ENCODE data around the gene RAB6D. TPM values are rescaled to one million over a fixed set of nuclear protein-coding genes. Genes with fewer than 3 reads are reported as not detected.
"Not testable (repeated sequence)": the region's sequence is repeated elsewhere in the genome, so short reads cannot be mapped to it uniquely, and the experiment has no call there.

Gene RAB6D
- total and polyA plus RNA-seq, 4 experiments from 2014 or later = not detected

GRCh38 chr2:131390495-131391130, 26.6 kb upstream of the RAB6D start:
- H3K9me3 ChIP-seq (ENCODE audit: control insufficient read depth in 1 of 2, low read length in 2 of 2); H3K27ac Mint-ChIP-seq; DNase-seq; H3K4me3 Mint-ChIP-seq; H3K9me3 Mint-ChIP-seq; CTCF ChIA-PET (ENCODE audit: partially characterized antibody); H3K36me3 Mint-ChIP-seq; intact Hi-C loops (cut with micrococcal nuclease); POLR2A ChIA-PET (ENCODE audit: partially characterized antibody); H3K4me3 ChIP-seq (ENCODE audit: low read length in 2 of 2); H3K4me1 Mint-ChIP-seq; H3K36me3 ChIP-seq (ENCODE audit: insufficient read depth, low read length); H3K4me1 ChIP-seq (ENCODE audit: insufficient read depth, low read length); H3K27ac ChIP-seq (ENCODE audit: low read depth, low read length); H3K27me3 ChIP-seq (ENCODE audit: insufficient read depth, low read length): not testable (repeated sequence)
- H3K27me3 Mint-ChIP-seq = peaks cover 6 to 11% of the 10 kb centered on the region in 2 donors

GRCh38 chr2:131389657-131390056, 25.7 kb upstream of the RAB6D start:
- ChIA-PET POLR2A (ENCODE audit: partially characterized antibody) (no interaction called here), CTCF (ENCODE audit: partially characterized antibody) (no interaction called here)
- Histone ChIP-seq H3K27ac (ENCODE audit: low read depth, low read length) (no peak overlapping the region), H3K27me3 (ENCODE audit: insufficient read depth, low read length) (no peaks in the 10 kb centered on the region), H3K36me3 (ENCODE audit: insufficient read depth, low read length) (no peaks in the 10 kb centered on the region), H3K4me3 (ENCODE audit: low read length in 2 of 2) (no peak overlapping the region), H3K9me3 (ENCODE audit: control insufficient read depth in 1 of 2, low read length in 2 of 2) (no peaks in the 10 kb centered on the region), H3K4me1 (ENCODE audit: insufficient read depth, low read length) (no peaks in the 10 kb centered on the region)
- Mint-ChIP-seq H3K27ac (no peak overlapping the region), H3K9me3 (no peaks in the 10 kb centered on the region), H3K36me3 (no peaks in the 10 kb centered on the region), H3K27me3 (peaks cover 6 to 11% of the 10 kb centered on the region in 2 donors), H3K4me1 (peaks cover 0 to 1% (median 0%) of the 10 kb centered on the region in 4 donors), H3K4me3 (no peak overlapping the region)
- intact Hi-C loops (cut with micrococcal nuclease) = no loop called here
- DNase-seq = no peak

DNA sequence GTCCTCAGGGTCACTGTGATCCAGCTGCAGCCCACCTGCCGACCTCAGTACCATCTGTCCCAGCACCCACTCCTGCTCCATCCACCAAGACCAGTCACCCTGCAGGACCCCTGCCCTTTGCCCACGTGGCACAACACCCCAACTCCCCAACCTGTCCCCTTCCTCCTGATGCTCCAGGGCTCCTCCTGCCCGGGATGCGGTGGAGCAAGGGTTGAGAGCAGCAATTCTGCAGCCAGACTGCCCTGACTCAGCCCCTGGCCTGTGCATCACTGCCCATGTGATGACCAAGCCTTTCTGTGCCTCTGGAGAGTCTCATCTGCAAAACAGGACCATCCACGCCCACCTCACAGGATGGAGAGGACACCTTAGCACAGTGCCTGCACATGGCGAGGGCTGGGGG, 24.9 kb upstream of the RAB6D start:
- H3K36me3 Mint-ChIP-seq; DNase-seq; H3K27ac ChIP-seq (ENCODE audit: low read depth, low read length); H3K9me3 Mint-ChIP-seq; H3K9me3 ChIP-seq (ENCODE audit: control insufficient read depth in 1 of 2, low read length in 2 of 2); H3K27me3 ChIP-seq (ENCODE audit: insufficient read depth, low read length); H3K27ac Mint-ChIP-seq; H3K4me3 Mint-ChIP-seq; H3K4me3 ChIP-seq (ENCODE audit: low read length in 2 of 2); H3K36me3 ChIP-seq (ENCODE audit: insufficient read depth, low read length); CTCF ChIA-PET (ENCODE audit: partially characterized antibody); H3K4me1 Mint-ChIP-seq; intact Hi-C loops (cut with micrococcal nuclease); POLR2A ChIA-PET (ENCODE audit: partially characterized antibody); H3K4me1 ChIP-seq (ENCODE audit: insufficient read depth, low read length): not testable (repeated sequence)
- peaks cover 6 to 11% of the 10 kb centered on the region in 2 donors for H3K27me3 Mint-ChIP-seq

GRCh38 chr2:131373111-131373510, 9.1 kb upstream of the RAB6D start:
- intact Hi-C loops (cut with micrococcal nuclease); H3K27ac Mint-ChIP-seq; DNase-seq; H3K4me1 Mint-ChIP-seq; H3K9me3 ChIP-seq (ENCODE audit: control insufficient read depth in 1 of 2, low read length in 2 of 2); POLR2A ChIA-PET (ENCODE audit: partially characterized antibody); H3K4me3 ChIP-seq (ENCODE audit: low read length in 2 of 2); H3K27me3 ChIP-seq (ENCODE audit: insufficient read depth, low read length); H3K36me3 Mint-ChIP-seq; H3K9me3 Mint-ChIP-seq; H3K27me3 Mint-ChIP-seq; H3K36me3 ChIP-seq (ENCODE audit: insufficient read depth, low read length); H3K27ac ChIP-seq (ENCODE audit: low read depth, low read length); H3K4me3 Mint-ChIP-seq; H3K4me1 ChIP-seq (ENCODE audit: insufficient read depth, low read length); CTCF ChIA-PET (ENCODE audit: partially characterized antibody): not testable (repeated sequence)

- intact Hi-C loops (cut with micrococcal nuclease) = no loop called here
- DNase-seq = no peak
- POLR2A ChIA-PET (ENCODE audit: partially characterized antibody) = no interaction called here
Measured at GRCh38 chr2:131369954-131370353, 6.0 kb upstream of the RAB6D start.

GRCh38 chr2:131368493-131369066, 4.6 kb upstream of the RAB6D start:
- H3K4me3 Mint-ChIP-seq; H3K36me3 ChIP-seq (ENCODE audit: insufficient read depth, low read length); H3K4me3 ChIP-seq (ENCODE audit: low read length in 2 of 2); H3K4me1 ChIP-seq (ENCODE audit: insufficient read depth, low read length); DNase-seq; CTCF ChIA-PET (ENCODE audit: partially characterized antibody); H3K36me3 Mint-ChIP-seq; H3K4me1 Mint-ChIP-seq; H3K27me3 ChIP-seq (ENCODE audit: insufficient read depth, low read length); POLR2A ChIA-PET (ENCODE audit: partially characterized antibody); H3K27ac ChIP-seq (ENCODE audit: low read depth, low read length); H3K9me3 Mint-ChIP-seq; intact Hi-C loops (cut with micrococcal nuclease); H3K27ac Mint-ChIP-seq; H3K9me3 ChIP-seq (ENCODE audit: control insufficient read depth in 1 of 2, low read length in 2 of 2): not testable (repeated sequence)
- peaks cover 17 to 23% of the 10 kb centered on the region in 2 donors for H3K27me3 Mint-ChIP-seq

More at GRCh38 chr2:131369954-131370353, 6.0 kb upstream of the RAB6D start:
- Mint-ChIP-seq H3K27ac (no peak overlapping the region), H3K9me3 (peaks cover 0 to 3% (median 0%) of the 10 kb centered on the region in 8 donors), H3K4me3 (no peak overlapping the region), H3K4me1 (peaks cover 0 to under 1% (median 0%) of the 10 kb centered on the region in 4 donors), H3K36me3 (no peaks in the 10 kb centered on the region), H3K27me3 (peaks cover 11 to 15% of the 10 kb centered on the region in 2 donors)
- H3K9me3 ChIP-seq (ENCODE audit: control insufficient read depth in 1 of 2, low read length in 2 of 2) = no peaks in the 10 kb centered on the region
- CTCF ChIA-PET (ENCODE audit: partially characterized antibody) = no interaction called here
- H3K4me1 ChIP-seq (ENCODE audit: insufficient read depth, low read length) = no peaks in the 10 kb centered on the region
- no peaks in the 10 kb centered on the region for H3K27me3 ChIP-seq (ENCODE audit: insufficient read depth, low read length)
- H3K36me3 ChIP-seq (ENCODE audit: insufficient read depth, low read length) = no peaks in the 10 kb centered on the region
- H3K4me3 ChIP-seq (ENCODE audit: low read length in 2 of 2) = no peak overlapping the region
- no peak overlapping the region for H3K27ac ChIP-seq (ENCODE audit: low read depth, low read length)

- Histone ChIP-seq H3K4me3 (ENCODE audit: low read length in 2 of 2) (no peak overlapping the region), H3K36me3 (ENCODE audit: insufficient read depth, low read length) (no peaks in the 10 kb centered on the region), H3K4me1 (ENCODE audit: insufficient read depth, low read length) (no peaks in the 10 kb centered on the region), H3K9me3 (ENCODE audit: control insufficient read depth in 1 of 2, low read length in 2 of 2) (no peaks in the 10 kb centered on the region), H3K27ac (ENCODE audit: low read depth, low read length) (no peak overlapping the region), H3K27me3 (ENCODE audit: insufficient read depth, low read length) (no peaks in the 10 kb centered on the region)
- no peak for DNase-seq
- no peak overlapping the region for H3K4me3 Mint-ChIP-seq
- ChIA-PET CTCF (ENCODE audit: partially characterized antibody) (no interaction called here), POLR2A (ENCODE audit: partially characterized antibody) (no interaction called here)
- H3K27me3 Mint-ChIP-seq = peaks cover 20 to 24% of the 10 kb centered on the region in 2 donors
- no peak overlapping the region for H3K27ac Mint-ChIP-seq
- no peaks in the 10 kb centered on the region for H3K36me3 Mint-ChIP-seq
- peaks cover 0 to 3% (median 0%) of the 10 kb centered on the region in 8 donors for H3K9me3 Mint-ChIP-seq
- peaks cover 4 to 14% (median 6%) of the 10 kb centered on the region in 4 donors for H3K4me1 Mint-ChIP-seq
- intact Hi-C loops (cut with micrococcal nuclease) = no loop called here
Measured at GRCh38 chr2:131367352-131367751, 3.4 kb upstream of the RAB6D start.

Measured in CD4-positive, alpha-beta memory T cell (primary cell).